GM21786 (cell line): Measurements from ENCODE around the gene DAAM1.
A peak's percentile ranks its signal among the peaks of the same experiment; 100 is the strongest.

ENCODE experiments used
- ATAC-seq: cut with Tn5 transposase; IDR thresholded peaks from one replicate; pipeline ENCODE4 v1.9.1; 2021; ENCODE audit not compliant: unreplicated experiment

The DAAM1 gene

DNA sequence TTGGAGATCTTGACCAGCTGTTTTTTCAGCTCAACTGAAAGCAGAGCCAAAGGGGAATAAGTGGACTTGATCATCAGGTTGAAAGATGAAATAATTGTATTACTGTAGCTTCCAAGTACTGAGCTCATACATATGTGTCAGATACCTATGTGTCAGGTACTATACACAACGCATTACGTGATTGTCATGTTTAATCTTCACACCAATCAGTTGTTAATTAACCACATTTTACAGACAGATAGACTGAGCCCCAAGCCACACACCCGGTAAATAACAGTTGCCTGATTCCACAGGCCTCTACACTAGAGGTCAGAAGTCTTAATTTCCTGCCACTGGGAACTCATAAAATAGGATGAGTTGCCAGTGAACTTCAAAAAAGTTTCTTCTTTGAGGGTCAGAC lies 148.2 kb downstream of the DAAM1 start:
- ATAC-seq, result no peak

GRCh38 chr14:59337141-59337611 lies 148.7 kb downstream of the DAAM1 start:
- ATAC-seq, result no peak

DNA sequence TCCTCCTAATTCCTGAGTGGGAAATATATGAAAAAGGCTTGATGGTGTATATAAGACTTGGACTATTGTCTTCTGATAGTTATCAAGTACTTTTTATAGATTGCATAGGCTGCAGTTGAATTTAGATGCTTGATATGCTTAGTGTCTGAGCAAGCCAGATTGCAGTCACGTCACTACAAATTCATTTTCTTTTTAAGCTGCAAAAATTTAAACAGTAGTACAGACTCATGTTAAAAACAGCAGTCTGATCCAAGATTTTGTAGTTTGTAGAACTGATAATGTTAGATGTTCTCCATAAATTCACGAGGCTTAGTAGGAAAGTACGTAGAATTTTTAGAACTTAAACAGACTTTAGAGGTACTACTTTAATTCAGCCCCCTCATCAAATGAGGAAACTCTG lies 150.3 kb downstream of the DAAM1 start:
- no peak for ATAC-seq

DNA sequence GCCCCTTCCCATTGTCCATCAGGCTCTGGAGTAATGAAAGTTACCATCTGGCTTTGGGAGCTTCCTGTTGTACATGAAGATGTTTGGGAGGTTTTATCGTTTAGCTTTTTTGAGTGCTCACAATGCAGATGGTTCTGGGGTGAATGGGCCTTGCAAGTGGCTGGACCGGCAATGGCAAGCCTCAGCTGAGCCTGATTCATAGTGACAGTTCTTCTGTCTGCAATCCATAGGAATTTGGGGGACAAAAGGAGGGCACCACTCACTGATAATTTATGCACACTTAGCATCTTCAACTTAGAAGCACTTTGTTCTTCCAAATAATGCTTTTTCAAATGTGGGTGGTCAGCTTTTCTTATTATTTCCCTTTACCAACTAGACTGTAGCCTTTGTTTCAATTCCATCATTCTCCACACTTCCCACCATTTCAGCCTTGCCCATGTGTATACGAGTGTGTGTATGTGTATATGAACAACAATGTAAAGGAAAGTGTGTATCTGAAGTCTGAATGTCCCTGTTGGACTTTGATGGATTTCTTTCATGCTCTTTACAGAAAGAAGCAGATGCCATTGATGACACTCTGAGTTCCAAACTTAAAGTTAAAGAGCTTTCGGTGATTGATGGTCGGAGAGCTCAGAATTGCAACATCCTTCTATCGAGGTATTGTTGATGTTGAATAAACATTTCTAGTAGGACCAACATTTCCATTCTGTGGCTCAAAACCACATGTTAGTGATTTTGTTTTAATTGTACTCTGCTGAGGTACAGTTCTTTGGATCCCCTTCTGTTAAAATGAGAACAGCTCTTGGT lies 151.3 kb downstream of the DAAM1 start:
- ATAC-seq, result no peak

DNA sequence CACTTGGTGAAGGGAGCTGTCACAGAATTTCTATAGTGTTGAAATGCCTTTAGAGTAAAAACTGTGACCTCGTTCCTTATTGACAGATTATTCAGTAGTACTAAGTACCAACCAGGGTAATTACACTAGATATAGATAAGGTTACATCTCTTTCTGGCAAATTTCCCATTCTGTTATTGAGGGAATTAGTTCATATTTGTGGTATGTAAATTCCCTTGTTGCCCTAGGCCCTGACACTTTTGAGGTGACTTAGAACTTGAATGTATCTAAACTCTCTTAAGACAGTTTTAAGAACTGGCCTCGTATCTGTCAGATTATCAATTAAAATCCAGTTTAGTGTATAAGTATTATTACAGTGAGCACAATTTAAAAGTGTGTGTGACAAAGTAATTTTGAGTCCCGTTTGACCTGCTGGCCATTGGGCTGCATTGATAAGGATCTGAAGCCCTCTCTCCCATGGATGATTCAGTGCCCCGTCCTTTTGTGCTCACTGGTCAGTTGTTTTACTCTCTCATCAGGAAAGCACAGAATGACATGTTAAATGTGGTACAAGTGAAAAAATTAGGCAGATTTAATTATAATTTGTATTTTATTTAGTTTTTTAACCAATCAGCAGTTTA lies 153.5 kb downstream of the DAAM1 start:
- no peak for ATAC-seq

DNA sequence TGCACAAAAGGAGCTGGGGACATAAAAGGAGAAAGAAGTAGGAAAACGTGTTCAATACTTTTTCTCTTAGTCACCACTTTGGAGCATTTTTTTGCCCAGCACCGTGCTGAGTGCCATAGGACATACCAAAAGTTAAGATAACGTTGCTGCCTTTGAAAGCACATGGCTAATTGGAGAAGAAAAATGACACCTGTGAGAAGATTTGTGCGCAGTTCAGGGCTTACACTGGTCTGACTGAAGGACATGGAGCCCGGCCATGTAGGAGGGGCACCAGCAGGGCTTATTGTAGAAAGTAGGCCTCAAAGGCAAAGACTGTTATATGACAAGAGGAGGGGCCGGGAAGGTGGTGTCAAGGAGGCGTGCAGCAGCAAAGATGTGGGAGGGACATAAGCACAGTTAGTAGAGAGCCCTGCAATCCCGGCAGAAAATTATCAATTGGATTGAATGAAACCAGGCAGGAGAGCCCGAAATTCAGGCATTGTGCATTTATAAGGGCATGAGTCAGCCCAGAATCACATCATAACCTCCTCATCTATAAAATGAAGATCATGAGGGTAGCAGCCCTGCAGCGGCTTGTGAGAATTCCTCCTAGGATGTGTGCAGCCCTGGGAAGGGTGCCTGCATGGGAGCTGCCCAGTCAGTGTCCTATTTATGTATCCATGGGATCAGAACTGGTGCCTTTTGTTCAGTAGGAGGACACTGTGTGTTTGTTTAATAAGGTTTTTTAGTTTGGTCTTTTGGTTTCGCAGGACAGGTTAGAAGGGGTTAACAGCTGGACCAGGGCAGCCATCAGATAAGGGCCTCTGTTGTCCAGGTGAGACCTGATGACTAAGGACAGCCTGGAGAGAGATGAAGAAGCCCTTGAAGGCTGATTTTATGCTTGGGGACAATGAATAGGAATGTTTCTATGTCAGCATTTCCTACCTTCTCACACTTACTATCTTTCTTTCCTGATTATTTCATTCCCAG lies 154.3 kb downstream of the DAAM1 start:
- no peak for ATAC-seq

DNA sequence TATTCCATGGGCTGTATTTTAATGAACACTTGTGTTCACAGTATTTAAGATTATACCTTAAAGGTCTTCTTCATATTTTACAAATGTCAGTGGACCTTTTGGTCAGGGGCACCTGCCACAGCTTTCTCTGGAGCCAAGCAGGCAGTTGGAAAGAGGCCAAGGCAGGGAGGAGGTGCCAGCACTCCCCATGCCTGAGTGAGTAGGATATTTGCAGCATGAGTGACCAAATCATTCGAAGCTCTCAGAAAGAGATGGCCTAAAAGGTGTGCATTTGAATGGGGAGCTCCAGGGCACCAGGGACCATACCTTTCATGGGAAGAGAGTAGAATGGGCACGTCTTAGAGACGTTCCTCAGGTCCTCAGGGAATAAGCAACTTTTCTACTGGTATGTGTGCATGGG lies 155.1 kb downstream of the DAAM1 start:
- ATAC-seq, result no peak

- no peak for ATAC-seq
Measured at GRCh38 chr14:59344016-59344415, 155.5 kb downstream of the DAAM1 start.

DNA sequence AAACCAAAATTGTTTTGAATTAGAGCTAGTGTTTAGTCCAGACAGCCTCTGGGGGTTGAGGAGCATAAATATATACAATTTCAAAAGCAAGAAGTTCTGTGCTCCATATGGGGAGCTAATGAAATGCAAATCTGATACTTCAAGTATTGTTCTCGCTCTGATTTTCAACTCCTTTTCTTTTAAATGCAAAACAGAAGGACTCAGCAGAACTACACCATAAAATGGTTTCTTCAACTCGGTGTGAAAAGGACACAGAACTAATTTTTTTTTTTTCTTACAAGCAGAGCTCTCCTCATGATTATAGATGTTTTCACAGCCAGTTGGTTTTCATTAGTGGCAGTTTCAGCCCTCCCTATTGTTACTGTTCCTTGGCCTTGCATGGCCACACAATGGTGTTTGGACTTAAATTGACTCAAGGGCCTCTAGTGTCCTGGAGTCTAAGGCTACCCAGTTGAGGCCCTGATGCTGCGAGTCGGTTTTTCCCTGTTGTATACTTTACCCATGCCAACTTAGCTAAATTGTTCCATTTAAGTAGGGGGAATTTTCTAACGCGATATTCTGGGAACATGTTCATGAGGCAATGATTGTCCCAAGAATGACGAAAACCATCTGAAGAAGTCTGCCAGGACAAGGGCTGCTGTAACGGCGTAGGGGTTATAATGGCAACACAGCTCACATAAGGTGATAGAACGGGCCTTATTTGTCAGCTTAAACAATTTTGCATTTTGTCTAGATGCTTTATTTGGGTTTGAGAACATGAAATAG lies 156.4 kb downstream of the DAAM1 start:
- ATAC-seq, result no peak

DNA sequence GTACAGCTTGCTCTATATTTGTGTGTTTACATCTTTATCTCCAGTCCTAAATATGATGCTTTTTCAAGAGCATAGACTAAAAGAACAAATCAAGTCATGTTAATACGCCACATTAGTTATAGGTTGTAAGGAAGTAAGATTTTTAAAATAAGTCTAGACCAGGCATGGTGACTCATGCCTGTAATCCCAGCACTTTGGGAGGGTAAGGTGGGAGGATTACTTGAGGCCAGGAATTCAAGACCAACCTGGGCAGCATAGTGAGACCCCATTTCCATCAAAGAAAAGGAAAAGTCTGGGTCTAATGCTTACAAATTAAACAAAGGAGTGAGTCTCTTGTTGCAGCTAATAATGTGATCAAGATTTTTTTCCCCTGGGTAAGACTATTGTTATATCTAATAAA lies 157.9 kb downstream of the DAAM1 start:
- ATAC-seq, result no peak

DNA sequence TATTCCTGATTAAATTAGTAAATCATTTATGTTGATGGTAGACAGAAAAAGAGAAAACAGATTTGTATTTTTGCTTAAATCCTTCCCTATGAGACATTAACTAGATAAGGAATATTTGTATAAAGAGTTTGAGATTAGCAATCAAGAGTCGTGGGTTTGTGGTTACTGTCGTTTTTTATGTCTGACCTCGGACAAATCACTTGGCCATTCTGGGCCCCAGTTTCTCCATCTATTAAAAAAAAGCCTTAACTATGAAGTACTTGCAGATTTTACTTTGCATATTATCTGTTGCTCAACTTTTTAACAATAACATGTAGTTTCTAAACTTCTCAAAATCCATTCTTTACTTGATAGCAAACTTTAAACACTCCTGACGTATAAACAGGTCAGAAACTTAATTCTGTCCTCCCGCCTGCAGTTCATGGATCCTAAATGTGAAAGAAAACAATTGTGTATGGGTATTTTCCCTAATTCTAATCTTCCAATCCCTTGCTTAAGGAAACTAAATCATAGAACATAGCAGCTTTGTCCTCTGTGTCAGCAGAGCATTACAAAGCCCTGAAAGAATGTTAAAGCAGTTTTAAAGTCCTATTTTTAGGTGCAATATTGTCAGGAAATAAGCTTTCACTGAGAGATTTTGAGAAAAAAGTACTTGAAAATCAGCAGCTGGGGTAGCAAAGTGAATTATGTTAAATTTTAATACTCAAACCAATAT lies 158.5 kb downstream of the DAAM1 start:
- no peak for ATAC-seq

GRCh38 chr14:59347511-59347900 lies 159.0 kb downstream of the DAAM1 start:
- ATAC-seq, result no peak

- no peak for ATAC-seq
Measured at GRCh38 chr14:59347915-59348314, 159.4 kb downstream of the DAAM1 start.

DNA sequence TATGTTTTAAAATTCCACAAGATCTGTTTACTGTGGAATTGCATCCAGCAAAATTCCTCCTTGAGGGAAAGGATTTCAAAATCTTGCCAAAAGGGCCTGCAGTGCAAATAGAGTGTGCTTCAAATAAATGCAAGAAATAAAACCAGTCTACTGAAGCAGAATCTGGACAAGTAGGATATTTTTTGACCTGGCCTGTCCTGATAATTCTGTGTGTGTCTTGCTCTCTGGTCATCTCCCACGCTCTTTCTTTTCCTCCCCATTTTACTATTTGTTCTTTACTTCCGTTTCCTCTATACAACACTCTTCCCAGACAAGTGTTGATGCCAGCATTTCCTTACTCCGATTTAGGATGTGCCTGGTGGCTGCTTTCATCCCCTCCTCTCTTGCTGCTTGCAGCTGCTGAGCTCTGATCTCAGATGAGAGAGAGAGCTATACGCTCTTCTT lies 160.8 kb downstream of the DAAM1 start:
- no peak for ATAC-seq

DNA sequence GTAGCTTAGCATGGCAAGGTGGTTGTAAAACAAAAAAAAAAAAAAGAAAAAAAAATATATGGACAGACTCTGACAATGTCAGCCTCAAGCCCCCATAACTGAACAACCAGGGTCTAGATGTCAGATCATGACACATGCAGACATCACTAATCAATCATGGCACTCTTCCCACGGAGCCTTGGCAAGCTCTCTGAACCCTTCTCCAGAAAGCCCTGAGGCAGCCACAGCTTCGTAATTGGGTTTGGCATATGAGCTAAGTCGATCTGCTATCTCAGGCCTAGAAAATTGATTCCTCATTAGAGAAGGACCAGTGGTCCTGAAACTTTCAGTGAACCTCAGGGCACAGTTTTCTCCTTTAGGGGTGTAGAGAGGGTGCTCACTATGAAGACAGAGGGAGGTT lies 164.5 kb downstream of the DAAM1 start:
- no peak for ATAC-seq

DNA sequence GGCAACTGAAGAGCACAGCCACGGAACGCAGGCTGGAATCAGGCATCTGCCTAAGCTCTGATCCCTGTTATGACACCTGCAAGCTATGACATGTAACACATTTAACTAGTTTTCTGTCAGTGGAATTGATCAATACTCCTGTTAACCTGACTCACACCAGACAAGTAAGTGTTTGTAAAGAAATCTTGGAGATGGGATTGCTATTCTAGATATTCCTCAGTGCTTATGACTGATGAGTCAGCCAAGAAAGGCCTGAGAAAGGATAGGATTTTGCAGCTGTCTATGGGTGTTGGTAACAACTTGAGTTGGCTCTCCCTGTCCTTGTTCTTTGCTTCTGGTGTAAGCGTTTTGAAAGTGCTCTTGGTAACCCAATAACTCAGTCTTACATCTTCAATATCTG lies 166.2 kb downstream of the DAAM1 start:
- ATAC-seq, result no peak

GRCh38 chr14:59355091-59355490 lies 166.6 kb downstream of the DAAM1 start:
- ATAC-seq, result no peak

- ATAC-seq, result no peak
Measured at GRCh38 chr14:59356312-59356711, 167.8 kb downstream of the DAAM1 start.

- ATAC-seq, result peak; percentile 43
Measured at GRCh38 chr14:59356767-59357166, 168.3 kb downstream of the DAAM1 start.

DNA sequence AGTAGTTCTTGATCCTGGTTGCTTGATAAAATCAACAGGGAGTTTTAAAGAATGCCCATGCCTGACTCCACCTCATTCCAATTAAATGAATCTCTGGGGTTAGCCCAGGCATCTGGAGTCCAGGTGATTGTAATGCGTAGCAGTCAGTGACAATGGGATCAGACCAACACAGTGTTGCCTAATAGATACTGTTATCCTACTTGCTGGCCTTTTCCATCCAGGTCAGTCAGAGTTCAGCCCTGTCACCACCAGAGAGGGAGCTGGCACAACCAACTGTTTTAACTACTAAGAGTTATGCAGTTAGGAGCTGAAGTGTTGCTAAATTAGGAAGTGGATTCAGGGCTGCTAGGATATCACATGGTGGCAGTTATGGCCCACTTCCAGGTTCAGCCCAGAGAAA lies 169.6 kb downstream of the DAAM1 start:
- no peak for ATAC-seq
